ENCODE data around the gene OSBPL3. TPM values are rescaled to one million over a fixed set of nuclear protein-coding genes. Genes with fewer than 3 reads are reported as not detected.
A peak's percentile ranks its signal among the peaks of the same experiment; 100 is the strongest.

Gene OSBPL3
- total RNA-seq, 1 donor from 2014 or later, result 37.5 TPM

GRCh38 chr7:24819916-24820689, 159.9 kb downstream of the OSBPL3 start:
- peak; percentile 81 for TF ChIP-seq CTCF (IDR thresholded peaks at IDR 0.05; ENCODE audit: partially characterized antibody, unreplicated experiment)
- Mint-ChIP-seq H3K27ac (ENCODE audit: unreplicated experiment) (no peak overlapping the region), H3K4me3 (ENCODE audit: unreplicated experiment) (no peak overlapping the region), H3K4me1 (ENCODE audit: low read depth, unreplicated experiment) (peaks cover 4% of the 10 kb centered on the region), H3K27me3 (ENCODE audit: unreplicated experiment) (no peaks in the 10 kb centered on the region), H3K36me3 (ENCODE audit: unreplicated experiment) (no peaks in the 10 kb centered on the region), H3K9me3 (ENCODE audit: unreplicated experiment) (peaks cover 5% of the 10 kb centered on the region)
- peak; percentile 72 for DNase-seq

- peaks cover 4% of the 10 kb centered on the region for H3K4me1 Mint-ChIP-seq (ENCODE audit: low read depth, unreplicated experiment)
- H3K9me3 Mint-ChIP-seq (ENCODE audit: unreplicated experiment), result peaks cover 8% of the 10 kb centered on the region
- no peak overlapping the region for H3K4me3 Mint-ChIP-seq (ENCODE audit: unreplicated experiment)
- H3K27me3 Mint-ChIP-seq (ENCODE audit: unreplicated experiment), result no peaks in the 10 kb centered on the region
- no peak for DNase-seq
- TF ChIP-seq CTCF (IDR thresholded peaks at IDR 0.05; ENCODE audit: partially characterized antibody, unreplicated experiment), result no peak
- H3K27ac Mint-ChIP-seq (ENCODE audit: unreplicated experiment), result peak overlapping the region; percentile 59
- H3K36me3 Mint-ChIP-seq (ENCODE audit: unreplicated experiment), result no peaks in the 10 kb centered on the region
Measured at GRCh38 chr7:24817339-24817738, 162.6 kb downstream of the OSBPL3 start.

- H3K27me3 Mint-ChIP-seq (ENCODE audit: unreplicated experiment), result no peaks in the 10 kb centered on the region
- no peak for TF ChIP-seq CTCF (IDR thresholded peaks at IDR 0.05; ENCODE audit: partially characterized antibody, unreplicated experiment)
- H3K36me3 Mint-ChIP-seq (ENCODE audit: unreplicated experiment), result no peaks in the 10 kb centered on the region
- no peak overlapping the region for H3K27ac Mint-ChIP-seq (ENCODE audit: unreplicated experiment)
- DNase-seq, result no peak
- H3K9me3 Mint-ChIP-seq (ENCODE audit: unreplicated experiment), result peaks cover 8% of the 10 kb centered on the region
- H3K4me3 Mint-ChIP-seq (ENCODE audit: unreplicated experiment), result no peak overlapping the region
- H3K4me1 Mint-ChIP-seq (ENCODE audit: low read depth, unreplicated experiment), result peaks cover 4% of the 10 kb centered on the region
Measured at GRCh38 chr7:24816868-24817267, 163.1 kb downstream of the OSBPL3 start.

GRCh38 chr7:24812305-24812945, 167.6 kb downstream of the OSBPL3 start:
- Mint-ChIP-seq H3K27me3 (ENCODE audit: unreplicated experiment) (no peaks in the 10 kb centered on the region), H3K36me3 (ENCODE audit: unreplicated experiment) (no peaks in the 10 kb centered on the region), H3K4me1 (ENCODE audit: low read depth, unreplicated experiment) (peaks cover under 1% of the 10 kb centered on the region), H3K27ac (ENCODE audit: unreplicated experiment) (no peak overlapping the region), H3K9me3 (ENCODE audit: unreplicated experiment) (peaks cover 6% of the 10 kb centered on the region), H3K4me3 (ENCODE audit: unreplicated experiment) (no peak overlapping the region)
- peak; percentile 97 for TF ChIP-seq CTCF (IDR thresholded peaks at IDR 0.05; ENCODE audit: partially characterized antibody, unreplicated experiment)
- DNase-seq, result peak; percentile 62

- no peak overlapping the region for H3K4me3 Mint-ChIP-seq (ENCODE audit: unreplicated experiment)
- no peak for DNase-seq
- no peaks in the 10 kb centered on the region for H3K9me3 Mint-ChIP-seq (ENCODE audit: unreplicated experiment)
- no peaks in the 10 kb centered on the region for H3K27me3 Mint-ChIP-seq (ENCODE audit: unreplicated experiment)
- H3K36me3 Mint-ChIP-seq (ENCODE audit: unreplicated experiment), result no peaks in the 10 kb centered on the region
- H3K27ac Mint-ChIP-seq (ENCODE audit: unreplicated experiment), result no peak overlapping the region
- no peaks in the 10 kb centered on the region for H3K4me1 Mint-ChIP-seq (ENCODE audit: low read depth, unreplicated experiment)
- TF ChIP-seq CTCF (IDR thresholded peaks at IDR 0.05; ENCODE audit: partially characterized antibody, unreplicated experiment), result no peak
Measured at GRCh38 chr7:24808518-24808917, 171.5 kb downstream of the OSBPL3 start.
